Activated CD4-positive, alpha-beta memory T cell treated with anti-CD3 and anti-CD28 coated beads for 36 hours (primary cell): ENCODE data around the gene SGCD. TPM values are rescaled to one million over a fixed set of nuclear protein-coding genes. Genes with fewer than 3 reads are reported as not detected.

ENCODE experiments used
- CTCF ChIA-PET: fragments of 350-600 bp; sonication (Branson Sonifier 250); formaldehyde crosslinking; loops from one replicate; lab custom pipeline; 2021; ENCODE audit warnings: antibody characterized with exemption, inconsistent platforms; lab: Charles Lee
- POLR2A ChIA-PET: fragments of 350-600 bp; sonication (Branson Sonifier 250); formaldehyde crosslinking; loops from one replicate; lab custom pipeline; 2021; ENCODE audit warnings: antibody characterized with exemption; lab: Charles Lee
- DNase-seq: peaks from one replicate; pipeline ENCODE4 v3.0.0-alpha.2; 2020
- H3K27ac Mint-ChIP-seq: one replicate; pipeline ENCODE4 v1.8.0; 2021; ENCODE audit warnings: mixed read lengths
- H3K27me3 Mint-ChIP-seq: one replicate; pipeline ENCODE4 v1.8.0; 2021; ENCODE audit warnings: mixed read lengths
- H3K36me3 Mint-ChIP-seq: one replicate; pipeline ENCODE4 v1.8.0; 2021; ENCODE audit warnings: mixed read lengths
- H3K4me1 Mint-ChIP-seq: one replicate; pipeline ENCODE4 v1.8.0; 2021; ENCODE audit warnings: low read depth, mixed read lengths
- H3K4me3 Mint-ChIP-seq: one replicate; pipeline ENCODE4 v1.8.0; 2021; ENCODE audit warnings: mild to moderate bottlenecking, mixed read lengths
- H3K9me3 Mint-ChIP-seq: one replicate; pipeline ENCODE4 v1.8.0; 2021; ENCODE audit warnings: mixed read lengths
- intact Hi-C: fragments of 100-400 bp; cut with micrococcal nuclease; formaldehyde crosslinking; loops from one replicate; pipeline ENCODE4 v1.15.1; 2023
- total RNA-seq, 2 experiments: library from RNA; stranded (reverse); gene quantifications; one replicate each; pipeline ENCODE4 v1.2.3, GENCODE V29; 2021

SGCD gene
- total RNA-seq, 2 experiments from 2014 or later: not detected

DNA sequence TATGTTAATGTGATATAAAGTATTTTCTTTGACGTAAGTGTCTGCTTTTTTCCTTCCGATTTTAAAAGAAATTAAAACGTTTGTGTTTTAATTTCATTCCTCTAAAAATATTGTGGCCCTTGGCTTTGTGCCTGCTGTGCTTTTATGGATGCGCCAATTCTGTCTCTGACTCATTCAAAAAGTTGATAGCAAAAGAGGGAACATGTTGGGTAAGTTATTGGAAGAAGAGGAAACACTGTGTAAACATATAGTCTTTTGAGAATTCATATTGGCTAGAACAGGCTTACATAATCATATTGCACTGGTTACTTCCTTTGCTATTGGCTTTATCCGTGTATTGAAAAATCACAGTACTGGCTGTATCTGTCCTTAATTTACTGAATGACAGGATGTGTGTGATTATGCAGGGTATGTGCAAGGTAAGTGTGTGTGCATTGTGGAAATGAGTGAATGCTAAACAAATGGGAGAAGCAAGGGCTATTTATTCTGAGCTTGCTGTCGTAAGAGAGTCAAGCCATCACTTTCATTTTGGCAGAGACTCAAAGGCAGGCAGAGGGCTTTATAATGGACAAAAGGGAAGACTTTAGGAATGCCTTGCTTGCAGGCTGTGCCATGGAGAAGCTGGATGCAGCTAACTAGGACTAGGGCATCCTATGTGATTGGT is 67.8 kb downstream of the SGCD start:
- Mint-ChIP-seq H3K4me1 (no peaks in the 10 kb centered on the region), H3K9me3 (no peaks in the 10 kb centered on the region), H3K36me3 (no peaks in the 10 kb centered on the region), H3K27ac (no peak overlapping the region), H3K4me3 (no peak overlapping the region), H3K27me3 (peaks cover 6% of the 10 kb centered on the region)
- intact Hi-C loops: no loop called here
- POLR2A ChIA-PET: interaction anchor here (0.6 kb wide), 1 partner anchor 1072 kb away, joined by 3 read pairs; no protein-coding TSS in a partner anchor
- CTCF ChIA-PET: no interaction called here
- no peak for DNase-seq

DNA sequence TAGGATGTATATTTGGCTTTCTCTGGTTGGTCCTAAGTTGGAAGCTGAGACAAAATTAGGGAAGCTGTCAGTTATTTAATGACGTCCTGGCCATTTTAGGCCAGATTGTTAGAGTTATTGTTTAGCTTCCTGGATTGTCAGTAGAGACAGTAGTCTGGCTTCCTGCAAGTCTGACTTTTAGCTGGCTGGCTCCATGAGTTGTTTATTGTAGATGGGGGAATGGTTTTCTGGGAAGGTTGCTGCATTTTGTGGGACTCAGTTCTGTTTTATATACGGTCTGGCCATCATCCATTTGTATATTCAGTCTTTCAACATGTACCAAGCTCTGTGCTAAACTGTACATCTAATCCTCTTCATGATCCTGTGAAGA is 68.3 kb downstream of the SGCD start:
- ChIA-PET POLR2A (interaction anchor here (0.6 kb wide), 1 partner anchor 1072 kb away, joined by 3 read pairs; no protein-coding TSS in a partner anchor), CTCF (no interaction called here)
- H3K4me1 Mint-ChIP-seq: no peaks in the 10 kb centered on the region

DNA sequence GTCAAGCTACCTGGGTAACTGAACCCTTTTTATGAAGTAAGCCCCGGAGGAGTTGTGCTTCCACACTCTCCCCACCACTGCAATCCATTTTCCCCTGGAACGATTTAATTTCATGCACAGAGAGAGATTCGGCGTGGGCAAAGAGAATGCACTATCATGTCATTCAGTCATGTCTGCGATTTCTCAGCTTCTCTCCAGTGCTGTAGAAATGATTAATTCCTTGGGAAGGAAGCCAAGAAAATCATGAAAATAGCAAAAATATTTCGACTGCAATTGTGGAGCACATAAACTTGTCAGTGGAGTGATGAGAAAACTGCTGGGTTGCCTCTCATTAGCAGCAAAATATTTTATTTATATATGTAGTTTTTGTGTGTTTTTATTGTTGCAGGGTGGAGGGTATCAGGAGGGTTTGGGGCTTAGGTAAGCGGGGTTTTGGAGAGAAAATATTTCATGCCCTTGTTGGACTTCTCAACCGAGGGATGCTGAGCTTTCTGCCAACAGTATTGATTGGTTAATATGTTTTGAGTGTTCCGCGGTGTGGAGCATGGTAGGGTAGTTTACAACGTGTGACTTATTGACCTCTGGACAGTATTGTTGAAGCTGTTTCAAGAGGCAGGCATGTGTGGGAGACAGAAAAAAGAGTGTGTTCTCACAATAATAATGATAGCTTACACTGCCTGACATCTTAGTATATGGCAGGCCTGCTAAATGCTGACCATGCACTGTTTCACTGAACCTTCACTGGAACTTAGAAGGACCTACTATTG is 69.3 kb downstream of the SGCD start:
- no peak overlapping the region for H3K4me3 Mint-ChIP-seq
- CTCF ChIA-PET: no interaction called here
- H3K36me3 Mint-ChIP-seq: no peaks in the 10 kb centered on the region
- no peak for DNase-seq
- POLR2A ChIA-PET: no interaction called here
- no peaks in the 10 kb centered on the region for H3K4me1 Mint-ChIP-seq
- H3K27ac Mint-ChIP-seq: no peak overlapping the region
- H3K9me3 Mint-ChIP-seq: no peaks in the 10 kb centered on the region
- H3K27me3 Mint-ChIP-seq: peaks cover 5% of the 10 kb centered on the region
- intact Hi-C loops: no loop called here

More for the DNA sequence above, 68.3 kb downstream of the SGCD start:
- H3K4me3 Mint-ChIP-seq: no peak overlapping the region
- DNase-seq: no peak
- no peak overlapping the region for H3K27ac Mint-ChIP-seq
- peaks cover 3% of the 10 kb centered on the region for H3K27me3 Mint-ChIP-seq
- H3K9me3 Mint-ChIP-seq: no peaks in the 10 kb centered on the region
- intact Hi-C loops: no loop called here
- H3K36me3 Mint-ChIP-seq: no peaks in the 10 kb centered on the region

GRCh38 chr5:156396830-156397081 is 69.8 kb downstream of the SGCD start:
- POLR2A ChIA-PET: no interaction called here
- CTCF ChIA-PET: no interaction called here
- Mint-ChIP-seq H3K36me3 (no peaks in the 10 kb centered on the region), H3K27me3 (peaks cover 6% of the 10 kb centered on the region), H3K4me3 (no peak overlapping the region), H3K27ac (no peak overlapping the region), H3K4me1 (peaks cover 2% of the 10 kb centered on the region), H3K9me3 (no peaks in the 10 kb centered on the region)
- intact Hi-C loops: no loop called here
- no peak for DNase-seq

DNA sequence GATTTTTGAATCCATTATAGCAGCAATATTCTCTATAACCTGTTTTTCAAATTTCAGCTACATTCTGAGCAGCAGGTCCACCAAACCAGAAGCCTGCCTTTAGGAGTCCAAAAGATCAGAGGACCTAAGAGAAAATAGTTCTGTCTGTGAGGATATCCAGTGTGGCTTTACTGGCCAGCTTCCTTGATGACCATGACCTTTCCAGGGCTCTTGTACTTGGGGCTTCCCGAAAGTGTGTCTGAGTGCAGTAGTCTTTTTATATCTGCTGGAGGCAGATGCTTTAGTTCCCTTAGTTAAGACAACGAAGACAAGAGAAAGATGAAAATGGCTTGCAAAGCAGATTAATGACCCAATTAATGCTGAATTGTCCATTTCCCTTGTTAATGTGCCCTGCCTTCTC is 72.4 kb downstream of the SGCD start:
- H3K4me1 Mint-ChIP-seq: peaks cover 16% of the 10 kb centered on the region
- H3K9me3 Mint-ChIP-seq: no peaks in the 10 kb centered on the region
- peaks cover 9% of the 10 kb centered on the region for H3K27me3 Mint-ChIP-seq
- no peak for DNase-seq
- ChIA-PET CTCF (no interaction called here), POLR2A (no interaction called here)
- no peak overlapping the region for H3K4me3 Mint-ChIP-seq
- H3K27ac Mint-ChIP-seq: no peak overlapping the region
- no peaks in the 10 kb centered on the region for H3K36me3 Mint-ChIP-seq
- intact Hi-C loops: no loop called here

DNA sequence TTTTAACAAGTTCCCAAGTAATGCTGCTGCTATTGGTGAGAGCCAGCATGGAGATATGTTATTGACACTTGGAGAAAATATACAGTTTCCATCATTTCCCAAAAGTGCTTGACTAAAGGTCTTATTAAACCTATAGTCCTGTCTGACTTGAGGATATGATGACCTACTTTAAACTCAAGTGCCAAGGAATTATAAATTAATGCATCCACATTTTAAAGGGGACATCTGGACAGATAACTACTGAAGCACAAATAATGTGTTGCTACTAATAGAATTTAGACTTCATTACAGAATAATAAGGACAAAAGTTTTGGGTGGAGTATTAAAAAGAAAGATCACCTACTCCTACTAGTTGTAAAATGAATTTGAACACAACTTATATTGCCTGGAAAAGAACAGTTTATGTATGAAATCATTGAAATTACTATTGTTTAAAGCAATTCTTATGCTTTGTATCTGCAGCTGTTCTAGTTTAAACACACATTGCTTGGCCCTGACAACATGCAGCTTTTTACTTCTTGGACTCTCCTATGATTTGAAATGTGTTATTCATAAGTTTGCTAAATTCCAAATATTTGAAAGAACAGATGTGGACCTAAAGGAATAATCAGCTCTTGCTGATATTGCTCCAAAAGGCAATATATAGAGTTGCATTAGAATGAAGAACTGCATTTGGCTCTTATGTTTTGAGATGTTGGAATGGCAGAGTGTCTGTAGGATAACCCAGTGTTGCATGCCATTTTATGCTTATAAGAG is 73.4 kb downstream of the SGCD start:
- ChIA-PET CTCF (no interaction called here), POLR2A (no interaction called here)
- H3K36me3 Mint-ChIP-seq: no peaks in the 10 kb centered on the region
- intact Hi-C loops: loop anchor here (5.0 to 10.0 kb wide), 2 partner anchors 704 to 1543 kb away; partner anchors contain the start of genes CNOT8 and HAVCR2
- no peaks in the 10 kb centered on the region for H3K9me3 Mint-ChIP-seq
- H3K27me3 Mint-ChIP-seq: peaks cover 6% of the 10 kb centered on the region
- DNase-seq: no peak
- peaks cover 16% of the 10 kb centered on the region for H3K4me1 Mint-ChIP-seq
- no peak overlapping the region for H3K27ac Mint-ChIP-seq
- no peak overlapping the region for H3K4me3 Mint-ChIP-seq

DNA sequence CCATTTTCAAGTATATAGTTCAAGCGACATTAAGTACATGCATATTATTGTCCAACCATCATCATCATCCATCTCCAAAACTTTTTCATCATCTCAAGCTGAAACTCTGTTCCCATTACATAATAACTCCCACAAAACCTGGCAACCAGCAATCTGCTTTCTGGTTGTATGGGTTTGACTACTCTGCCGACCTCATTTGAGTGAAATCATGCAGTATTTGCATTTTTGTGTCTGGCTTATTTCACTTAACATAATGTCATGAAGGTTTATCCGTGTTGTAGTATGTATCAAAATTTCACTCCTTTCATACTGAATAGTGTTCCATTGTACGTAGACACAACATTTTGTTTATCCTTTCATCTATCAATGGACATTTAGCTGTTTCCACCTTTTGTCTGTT is 74.8 kb downstream of the SGCD start:
- peak overlapping the region; percentile 13 for H3K4me3 Mint-ChIP-seq
- H3K27me3 Mint-ChIP-seq: peaks cover 6% of the 10 kb centered on the region
- no peak for DNase-seq
- H3K27ac Mint-ChIP-seq: peak overlapping the region; percentile 21
- no peaks in the 10 kb centered on the region for H3K9me3 Mint-ChIP-seq
- ChIA-PET CTCF (no interaction called here), POLR2A (interaction anchor here (1.2 to 1.6 kb wide), 2 partner anchors 34 to 518 kb away, joined by 3 to 5 read pairs; no protein-coding TSS in a partner anchor)
- H3K4me1 Mint-ChIP-seq: peaks cover 16% of the 10 kb centered on the region
- H3K36me3 Mint-ChIP-seq: no peaks in the 10 kb centered on the region
- intact Hi-C loops: loop anchor here (1.0 to 10.0 kb wide), 7 partner anchors 21 to 1545 kb away; partner anchors contain the start of genes CNOT8 and HAVCR2

DNA sequence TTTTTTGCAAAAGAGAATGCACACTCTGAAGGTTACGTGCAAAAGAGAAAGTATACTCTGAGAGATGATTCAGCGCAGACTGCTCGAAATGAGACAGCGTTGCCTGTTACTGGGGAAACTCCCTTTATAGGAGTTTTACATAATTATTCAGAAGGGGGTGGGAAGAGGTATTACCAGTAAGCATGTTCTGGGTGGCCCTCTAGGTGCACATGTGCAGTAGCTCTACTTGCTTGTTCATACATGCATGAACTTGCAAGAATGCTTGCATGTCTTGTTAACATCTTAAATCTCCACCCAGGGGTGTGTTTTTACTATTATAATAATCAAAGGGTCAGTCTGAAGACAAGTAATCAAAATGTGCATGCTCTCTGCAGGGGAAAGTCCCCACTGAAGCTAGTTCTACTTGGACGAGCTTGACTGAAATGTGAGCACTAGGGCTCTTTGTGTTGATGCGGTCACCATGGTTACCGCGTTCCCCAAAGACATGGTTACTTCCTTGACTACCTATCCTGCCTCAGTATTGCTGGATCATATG is 75.5 kb downstream of the SGCD start:
- ChIA-PET POLR2A (interaction anchor here (1.2 to 1.6 kb wide), 2 partner anchors 35 to 518 kb away, joined by 3 to 5 read pairs; no protein-coding TSS in a partner anchor), CTCF (no interaction called here)
- DNase-seq: peak; percentile 84
- no peaks in the 10 kb centered on the region for H3K36me3 Mint-ChIP-seq
- peaks cover 16% of the 10 kb centered on the region for H3K4me1 Mint-ChIP-seq
- peak overlapping the region; percentile 21 for H3K27ac Mint-ChIP-seq
- intact Hi-C loops: loop anchor here (1.0 to 10.0 kb wide), 7 partner anchors 20 to 1545 kb away; partner anchors contain the start of genes CNOT8 and HAVCR2
- H3K27me3 Mint-ChIP-seq: peaks cover 6% of the 10 kb centered on the region
- H3K9me3 Mint-ChIP-seq: no peaks in the 10 kb centered on the region
- H3K4me3 Mint-ChIP-seq: peak overlapping the region; percentile 13

- no peak for DNase-seq
- peaks cover 16% of the 10 kb centered on the region for H3K4me1 Mint-ChIP-seq
- ChIA-PET POLR2A (no interaction called here), CTCF (no interaction called here)
- H3K36me3 Mint-ChIP-seq: no peaks in the 10 kb centered on the region
- peaks cover 9% of the 10 kb centered on the region for H3K27me3 Mint-ChIP-seq
- intact Hi-C loops: loop anchor here (10.0 kb wide), 1 partner anchor 699 kb away; the partner anchor contains the start of gene HAVCR2
- no peak overlapping the region for H3K4me3 Mint-ChIP-seq
- H3K9me3 Mint-ChIP-seq: no peaks in the 10 kb centered on the region
- no peak overlapping the region for H3K27ac Mint-ChIP-seq
Observed at GRCh38 chr5:156405988-156406387, 79.0 kb downstream of the SGCD start.

GRCh38 chr5:156407251-156407650 is 80.3 kb downstream of the SGCD start:
- POLR2A ChIA-PET: no interaction called here
- Mint-ChIP-seq H3K9me3 (no peaks in the 10 kb centered on the region), H3K27me3 (peaks cover 5% of the 10 kb centered on the region), H3K4me1 (peaks cover 9% of the 10 kb centered on the region), H3K36me3 (no peaks in the 10 kb centered on the region), H3K4me3 (no peak overlapping the region), H3K27ac (no peak overlapping the region)
- intact Hi-C loops: loop anchor here (10.0 kb wide), 1 partner anchor 698 kb away; the partner anchor contains the start of gene HAVCR2
- no peak for DNase-seq
- CTCF ChIA-PET: no interaction called here

- CTCF ChIA-PET: no interaction called here
- H3K27ac Mint-ChIP-seq: no peak overlapping the region
- no peaks in the 10 kb centered on the region for H3K36me3 Mint-ChIP-seq
- peaks cover 7% of the 10 kb centered on the region for H3K27me3 Mint-ChIP-seq
- H3K9me3 Mint-ChIP-seq: no peaks in the 10 kb centered on the region
- intact Hi-C loops: loop anchor here (10.0 kb wide), 1 partner anchor 695 kb away; the partner anchor contains the start of gene HAVCR2
- DNase-seq: no peak
- POLR2A ChIA-PET: interaction anchor here (1.5 kb wide), 1 partner anchor 12 kb away, joined by 3 read pairs; no protein-coding TSS in a partner anchor
- no peak overlapping the region for H3K4me3 Mint-ChIP-seq
- H3K4me1 Mint-ChIP-seq: no peaks in the 10 kb centered on the region
Observed at GRCh38 chr5:156409834-156410233, 82.9 kb downstream of the SGCD start.
